ENCODE data around the gene MPPE1. TPM values are rescaled to one million over a fixed set of nuclear protein-coding genes. Genes with fewer than 3 reads are reported as not detected.

The MPPE1 gene
- total RNA-seq, 2 donors from 2014 or later: 29.0 to 43.1 TPM

DNA sequence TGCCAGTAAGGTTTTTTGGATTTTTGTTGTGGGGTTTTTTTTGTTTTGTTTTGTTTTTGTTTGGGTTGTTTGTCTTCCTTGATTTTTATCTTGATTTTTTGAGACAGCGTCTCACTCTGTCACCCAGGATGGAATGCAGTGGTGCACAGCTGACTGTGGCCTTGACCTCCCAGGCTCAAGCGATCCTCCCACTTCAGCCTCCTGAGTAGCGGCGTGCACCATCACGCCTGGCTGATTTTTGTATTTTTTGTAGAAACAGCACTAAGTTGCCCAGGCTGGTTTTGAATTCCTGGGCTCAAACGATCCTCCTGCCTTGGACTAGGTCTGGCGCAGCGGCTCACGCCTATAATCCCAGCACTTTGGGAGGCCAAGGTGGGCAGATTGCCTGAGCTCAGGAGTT, 16.4 kb downstream of the MPPE1 start:
- Histone ChIP-seq H3K9me3 (no peaks in the 10 kb centered on the region), H3K4me3 (no peak overlapping the region), H3K27ac (no peak overlapping the region), H3K36me3 (replicated peaks in 1 of 2; ENCODE audit: insufficient read depth in 1 of 2, low read depth in 2 of 2) (peaks cover 0 to 11% of the 10 kb centered on the region in 2 donors), H3K4me1 (no peaks in the 10 kb centered on the region), H3K27me3 (no peaks in the 10 kb centered on the region)
- intact Hi-C loops (cut with DNase I): no loop called here
- 90 to 93% methylated on average over 8 to 9 of the region's 9 CpGs for WGBS, 2 donors
- TF ChIP-seq, protein P1, sequence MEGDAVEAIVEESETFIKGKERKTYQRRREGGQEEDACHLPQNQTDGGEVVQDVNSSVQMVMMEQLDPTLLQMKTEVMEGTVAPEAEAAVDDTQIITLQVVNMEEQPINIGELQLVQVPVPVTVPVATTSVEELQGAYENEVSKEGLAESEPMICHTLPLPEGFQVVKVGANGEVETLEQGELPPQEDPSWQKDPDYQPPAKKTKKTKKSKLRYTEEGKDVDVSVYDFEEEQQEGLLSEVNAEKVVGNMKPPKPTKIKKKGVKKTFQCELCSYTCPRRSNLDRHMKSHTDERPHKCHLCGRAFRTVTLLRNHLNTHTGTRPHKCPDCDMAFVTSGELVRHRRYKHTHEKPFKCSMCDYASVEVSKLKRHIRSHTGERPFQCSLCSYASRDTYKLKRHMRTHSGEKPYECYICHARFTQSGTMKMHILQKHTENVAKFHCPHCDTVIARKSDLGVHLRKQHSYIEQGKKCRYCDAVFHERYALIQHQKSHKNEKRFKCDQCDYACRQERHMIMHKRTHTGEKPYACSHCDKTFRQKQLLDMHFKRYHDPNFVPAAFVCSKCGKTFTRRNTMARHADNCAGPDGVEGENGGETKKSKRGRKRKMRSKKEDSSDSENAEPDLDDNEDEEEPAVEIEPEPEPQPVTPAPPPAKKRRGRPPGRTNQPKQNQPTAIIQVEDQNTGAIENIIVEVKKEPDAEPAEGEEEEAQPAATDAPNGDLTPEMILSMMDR (IDR thresholded peaks at IDR 0.05): no peak
- no peak for TF ChIP-seq POLR2A (IDR thresholded peaks at IDR 0.05)
- no peak for ATAC-seq
- no peak for DNase-seq

DNA sequence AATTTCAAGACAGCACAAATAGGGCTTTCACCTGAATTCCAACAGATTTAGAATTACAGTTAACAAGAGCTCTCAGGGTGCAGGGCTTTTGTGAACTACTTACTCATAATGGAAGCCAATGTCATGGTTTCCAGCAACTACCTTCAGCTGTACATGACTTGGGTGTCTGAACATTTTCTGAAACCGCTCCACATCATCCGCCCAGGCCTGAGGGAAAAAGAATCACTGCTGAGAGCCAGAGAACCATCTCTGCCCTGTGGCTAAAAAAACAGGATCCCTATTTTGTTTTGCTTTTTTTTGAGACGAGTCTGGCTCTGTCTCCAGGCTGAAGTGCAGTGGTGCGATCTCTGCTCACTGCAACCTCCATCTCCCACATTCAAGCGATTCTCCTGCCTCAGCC, 18.8 kb downstream of the MPPE1 start:
- Histone ChIP-seq H3K9me3 (no peaks in the 10 kb centered on the region), H3K4me1 (no peaks in the 10 kb centered on the region), H3K36me3 (replicated peaks in 1 of 2; ENCODE audit: insufficient read depth in 1 of 2, low read depth in 2 of 2) (peaks cover 0 to 22% of the 10 kb centered on the region in 2 donors), H3K27me3 (no peaks in the 10 kb centered on the region), H3K27ac (no peak overlapping the region), H3K4me3 (no peak overlapping the region)
- intact Hi-C loops (cut with DNase I): no loop called here
- 96 to 98% methylated on average over 5 of the region's 5 CpGs for WGBS, 2 donors
- TF ChIP-seq POLR2A (IDR thresholded peaks at IDR 0.05): no peak
- TF ChIP-seq, protein P1 (IDR thresholded peaks at IDR 0.05): no peak
- DNase-seq (no peak), ATAC-seq (no peak)

DNA sequence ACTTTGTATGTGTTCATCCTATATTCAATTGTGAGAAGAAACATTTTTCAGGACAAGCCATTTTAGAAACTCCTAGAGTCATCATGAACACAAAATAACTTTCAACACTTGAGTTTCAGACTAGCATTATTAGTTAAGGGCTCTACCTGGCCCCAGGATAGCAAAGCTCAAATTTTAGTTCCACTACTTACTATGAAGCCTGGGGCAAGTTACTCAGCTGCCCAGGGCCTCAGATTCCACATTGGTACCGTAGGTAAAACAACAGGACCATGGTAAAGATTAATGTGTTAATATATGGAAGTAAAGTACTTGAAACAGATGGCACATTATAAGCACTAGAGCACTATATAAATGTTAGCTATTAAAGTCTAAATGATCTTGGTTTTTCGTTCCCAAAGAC, 19.4 kb downstream of the MPPE1 start:
- Histone ChIP-seq H3K9me3 (no peaks in the 10 kb centered on the region), H3K4me1 (no peaks in the 10 kb centered on the region), H3K27me3 (no peaks in the 10 kb centered on the region), H3K27ac (no peak overlapping the region), H3K36me3 (replicated peaks in 1 of 2; ENCODE audit: insufficient read depth in 1 of 2, low read depth in 2 of 2) (peaks cover 0 to 23% of the 10 kb centered on the region in 2 donors), H3K4me3 (no peak overlapping the region)
- 91% methylated on average over 2 of the region's 2 CpGs for WGBS, 2 donors
- ATAC-seq (no peak), DNase-seq (no peak)
- intact Hi-C loops (cut with DNase I): no loop called here
- TF ChIP-seq POLR2A (IDR thresholded peaks at IDR 0.05): no peak
- TF ChIP-seq, protein P1 (IDR thresholded peaks at IDR 0.05): no peak

DNA sequence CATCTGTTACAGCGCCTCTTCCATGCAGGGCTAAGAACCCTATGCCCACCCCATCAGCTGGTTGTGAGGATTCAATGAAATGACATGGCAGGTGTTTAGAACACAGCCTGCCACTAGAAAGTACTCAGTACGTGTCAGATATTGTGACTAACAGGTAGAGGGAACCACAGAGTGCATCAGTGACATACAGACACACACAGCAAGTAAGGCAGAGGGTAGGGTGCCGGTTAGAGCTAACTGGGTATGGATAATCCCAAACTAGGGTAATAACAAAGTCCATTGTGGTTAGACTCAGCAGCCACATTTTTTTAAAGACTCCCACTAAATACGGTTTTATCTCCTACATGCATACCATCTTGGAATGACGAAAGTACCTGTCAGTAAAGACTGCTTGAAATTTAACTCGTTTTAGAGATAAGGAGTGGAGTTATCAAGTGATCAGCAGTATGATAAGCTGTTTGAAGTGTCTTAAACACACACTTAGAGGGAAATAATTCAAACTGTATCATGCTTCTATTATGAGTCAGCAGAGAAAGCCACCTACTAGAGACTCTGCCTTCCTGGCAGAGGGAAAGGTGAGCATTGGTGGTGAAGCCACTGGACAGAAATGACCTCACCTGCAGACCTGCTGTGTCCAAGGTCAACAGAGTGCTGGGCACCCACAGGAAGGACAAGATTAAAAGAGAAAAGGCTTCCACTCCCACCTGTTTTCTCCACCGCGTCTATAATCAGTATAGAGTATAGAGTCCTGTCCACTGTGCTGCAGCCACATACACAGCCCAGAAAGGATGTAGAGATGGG, 20.6 kb downstream of the MPPE1 start:
- ATAC-seq: peak; percentile 40

More for the DNA sequence above, 20.6 kb downstream of the MPPE1 start:
- no peak overlapping the region for H3K4me3 ChIP-seq
- H3K9me3 ChIP-seq: no peaks in the 10 kb centered on the region
- no peak for DNase-seq
- H3K27me3 ChIP-seq: no peaks in the 10 kb centered on the region
- WGBS, 2 donors: 52 to 54% methylated on average over 8 of the region's 8 CpGs
- no peak for TF ChIP-seq POLR2A (IDR thresholded peaks at IDR 0.05)
- TF ChIP-seq, protein P1 (IDR thresholded peaks at IDR 0.05): no peak
- intact Hi-C loops (cut with DNase I): no loop called here
- H3K36me3 ChIP-seq (replicated peaks in 1 of 2; ENCODE audit: insufficient read depth in 1 of 2, low read depth in 2 of 2): peaks cover 0 to 23% of the 10 kb centered on the region in 2 donors
- no peaks in the 10 kb centered on the region for H3K4me1 ChIP-seq
- H3K27ac ChIP-seq: no peak overlapping the region

All from body of pancreas (tissue), 4 donors.